PC-3 (cell line): Measurements from ENCODE around the gene RASA4B.
"Not testable (repeated sequence)": the region's sequence is repeated elsewhere in the genome, so short reads cannot be mapped to it uniquely, and the experiment has no call there.

Experiments used
- EZH2 ChIP-seq: fragments of 300-600 bp; sonication (generic); IDR thresholded peaks from one replicate; pipeline ENCODE4 v1.6.1; 2017; ENCODE audit warnings: antibody characterized with exemption, mild to moderate bottlenecking, low read length; ENCODE audit not compliant: unreplicated experiment
- EZH2phosphoT487 ChIP-seq: fragments of 300-600 bp; sonication (generic); IDR thresholded peaks from 2 replicates; pipeline ENCODE4 v1.6.1; 2018; ENCODE audit warnings: mild to moderate bottlenecking, antibody characterized with exemption, low read length, borderline replicate concordance
- TF ChIP-seq, protein P1 (sequence below): fragments of 300-600 bp; sonication (generic); conservative IDR thresholded peaks from 2 replicates; pipeline ENCODE4 v1.5.1; 2017; ENCODE audit warnings: antibody characterized with exemption, low read depth, mild to moderate bottlenecking, low read length

DNA sequence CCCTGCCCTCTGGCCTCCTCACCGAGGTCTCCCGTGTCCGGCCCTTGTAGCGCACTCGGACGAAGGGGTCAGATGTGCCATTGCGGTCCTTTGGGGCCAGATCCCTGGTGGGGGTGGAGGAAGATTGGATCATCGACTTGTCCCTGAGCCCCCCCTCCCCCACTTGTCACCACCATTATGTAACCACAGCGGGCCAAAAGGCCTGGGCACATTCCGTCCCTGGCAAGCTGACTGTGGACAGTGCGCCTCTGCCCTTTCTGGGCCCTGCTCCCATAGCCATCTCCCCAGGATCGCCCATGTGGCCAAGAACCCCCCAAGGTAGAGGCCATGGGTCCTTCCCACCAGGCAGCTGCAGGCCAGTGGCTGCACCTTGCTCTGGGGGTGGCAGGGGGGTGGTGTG, 14.4 kb downstream of the RASA4B start:
- TF ChIP-seq, protein P1, sequence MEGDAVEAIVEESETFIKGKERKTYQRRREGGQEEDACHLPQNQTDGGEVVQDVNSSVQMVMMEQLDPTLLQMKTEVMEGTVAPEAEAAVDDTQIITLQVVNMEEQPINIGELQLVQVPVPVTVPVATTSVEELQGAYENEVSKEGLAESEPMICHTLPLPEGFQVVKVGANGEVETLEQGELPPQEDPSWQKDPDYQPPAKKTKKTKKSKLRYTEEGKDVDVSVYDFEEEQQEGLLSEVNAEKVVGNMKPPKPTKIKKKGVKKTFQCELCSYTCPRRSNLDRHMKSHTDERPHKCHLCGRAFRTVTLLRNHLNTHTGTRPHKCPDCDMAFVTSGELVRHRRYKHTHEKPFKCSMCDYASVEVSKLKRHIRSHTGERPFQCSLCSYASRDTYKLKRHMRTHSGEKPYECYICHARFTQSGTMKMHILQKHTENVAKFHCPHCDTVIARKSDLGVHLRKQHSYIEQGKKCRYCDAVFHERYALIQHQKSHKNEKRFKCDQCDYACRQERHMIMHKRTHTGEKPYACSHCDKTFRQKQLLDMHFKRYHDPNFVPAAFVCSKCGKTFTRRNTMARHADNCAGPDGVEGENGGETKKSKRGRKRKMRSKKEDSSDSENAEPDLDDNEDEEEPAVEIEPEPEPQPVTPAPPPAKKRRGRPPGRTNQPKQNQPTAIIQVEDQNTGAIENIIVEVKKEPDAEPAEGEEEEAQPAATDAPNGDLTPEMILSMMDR: not testable (repeated sequence)
- not testable (repeated sequence) for TF ChIP-seq EZH2phosphoT487, EZH2
